Cardiac muscle cell (in vitro differentiated cells and primary cell): ENCODE measurements around the gene ANXA7. TPM values are rescaled to one million over a fixed set of nuclear protein-coding genes. Genes with fewer than 3 reads are reported as not detected.

Source experiments
- DNase-seq, 2 donors: peaks; one replicate each; pipeline versions ENCODE4 v3.0.0 to v3.0.0-alpha.2; 2010 to 2017; ENCODE audit warnings: low read depth in 1 of 2, low spot score in 1 of 2
- H3K27ac ChIP-seq: fragments of 200-600 bp; sonication (generic); 2 replicates; pipeline ENCODE4 v1.5.1; 2016
- H3K27me3 ChIP-seq: fragments of 200-600 bp; sonication (generic); 2 replicates; pipeline ENCODE4 v1.6.0; 2016; ENCODE audit warnings: control low read depth
- H3K36me3 ChIP-seq: fragments of 200-600 bp; sonication (generic); 2 replicates; pipeline ENCODE4 v1.5.1; 2016; ENCODE audit warnings: control low read depth
- H3K4me1 ChIP-seq: fragments of 200-600 bp; sonication (generic); 2 replicates; pipeline ENCODE4 v1.8.1; 2017; ENCODE audit warnings: low read depth, mild to moderate bottlenecking, mixed run types
- H3K4me3 ChIP-seq: fragments of 200-600 bp; sonication (generic); 2 replicates; pipeline ENCODE4 v1.5.1; 2016; ENCODE audit warnings: mild to moderate bottlenecking
- H3K9me3 ChIP-seq: fragments of 200-600 bp; sonication (generic); 2 replicates; pipeline ENCODE4 v1.5.1; 2017; ENCODE audit warnings: low read depth, mild to moderate bottlenecking, control low read depth
- CTCF ChIP-seq: IDR thresholded peaks from 2 replicates; pipeline ENCODE4 v1.5.1; 2012; ENCODE audit warnings: low read depth, mild to moderate bottlenecking, low read length
- polyA plus RNA-seq: library from polyadenylated mRNA; unstranded; fragments of >200 nt; fragmentation: Nextera tagmentation; extraction: Ambion mirVana; gene quantifications from 2 replicates; pipeline ENCODE4 v1.2.1, GENCODE V29; 2016
- total RNA-seq: library from RNA; depleted of rRNA; stranded (reverse); fragments of >200 nt; gene quantifications from 2 replicates; pipeline ENCODE4 v1.2.3, GENCODE V29; 2016

Gene ANXA7
- total and polyA plus RNA-seq, 2 experiments from 2014 or later = 53.9 to 64.5 TPM

- H3K4me1 ChIP-seq = peaks cover 3% of the 10 kb centered on the region
- no peak overlapping the region for H3K4me3 ChIP-seq
- no peak for DNase-seq
- no peaks in the 10 kb centered on the region for H3K36me3 ChIP-seq
- H3K9me3 ChIP-seq = no peaks in the 10 kb centered on the region
- no peaks in the 10 kb centered on the region for H3K27me3 ChIP-seq
- no peak for TF ChIP-seq CTCF
- no peak overlapping the region for H3K27ac ChIP-seq
Observed at GRCh38 chr10:73416571-73416970, 2.7 kb upstream of the ANXA7 start.

- DNase-seq = no peak
- Histone ChIP-seq H3K4me1 (peaks cover 3% of the 10 kb centered on the region), H3K27ac (no peak overlapping the region), H3K4me3 (peak overlapping the region; percentile 72), H3K9me3 (no peaks in the 10 kb centered on the region), H3K27me3 (no peaks in the 10 kb centered on the region), H3K36me3 (no peaks in the 10 kb centered on the region)
- TF ChIP-seq CTCF = no peak
Observed at GRCh38 chr10:73414230-73414945, 530 bp upstream of the ANXA7 start.

GRCh38 chr10:73413108-73413527 is 740 bp downstream of the ANXA7 start:
- Histone ChIP-seq H3K4me3 (peak overlapping the region; percentile 72), H3K27me3 (no peaks in the 10 kb centered on the region), H3K27ac (peak overlapping the region; percentile 89), H3K36me3 (no peaks in the 10 kb centered on the region), H3K9me3 (no peaks in the 10 kb centered on the region), H3K4me1 (peaks cover 3% of the 10 kb centered on the region)
- no peak for TF ChIP-seq CTCF
- no peak for DNase-seq

- H3K9me3 ChIP-seq = no peaks in the 10 kb centered on the region
- no peak for TF ChIP-seq CTCF
- DNase-seq = no peak
- H3K4me1 ChIP-seq = peaks cover 3% of the 10 kb centered on the region
- no peak overlapping the region for H3K27ac ChIP-seq
- H3K27me3 ChIP-seq = no peaks in the 10 kb centered on the region
- H3K4me3 ChIP-seq = no peak overlapping the region
- no peaks in the 10 kb centered on the region for H3K36me3 ChIP-seq
Observed at GRCh38 chr10:73410897-73411296, 3.0 kb downstream of the ANXA7 start.

GRCh38 chr10:73408978-73409521 is 4.8 kb downstream of the ANXA7 start:
- TF ChIP-seq CTCF = no peak
- no peak overlapping the region for H3K4me3 ChIP-seq

More at GRCh38 chr10:73408978-73409521, 4.8 kb downstream of the ANXA7 start:
- H3K4me1 ChIP-seq = peaks cover 3% of the 10 kb centered on the region
- H3K27me3 ChIP-seq = no peaks in the 10 kb centered on the region
- no peak for DNase-seq
- H3K27ac ChIP-seq = no peak overlapping the region
- H3K9me3 ChIP-seq = no peaks in the 10 kb centered on the region
- no peaks in the 10 kb centered on the region for H3K36me3 ChIP-seq
